OCI-LY1 (cell line): ENCODE results near the gene SH2B2.
A peak's percentile ranks its signal among the peaks of the same experiment; 100 is the strongest.

Source experiments
- H2AFZ ChIP-seq: fragments of 200-600 bp; sonication (generic), shearing (Covaris generic); 2 replicates; pipeline ENCODE4 v1.6.0; 2014; ENCODE audit warnings: antibody characterized with exemption, mild to moderate bottlenecking, low read length
- H3F3A ChIP-seq: fragments of 200-600 bp; sonication (generic), shearing (Covaris generic); 2 replicates; pipeline ENCODE4 v1.6.0; 2014; ENCODE audit warnings: mild to moderate bottlenecking, antibody characterized with exemption, low read length, moderate library complexity; ENCODE audit not compliant: insufficient read depth
- H3K27ac ChIP-seq: fragments of 200-600 bp; sonication (generic); 2 replicates; pipeline ENCODE4 v1.5.1; 2014; ENCODE audit warnings: low read length, mixed run types, mild to moderate bottlenecking, low read depth; ENCODE audit not compliant: poor library complexity, severe bottlenecking
- H3K27me3 ChIP-seq: fragments of 200-600 bp; sonication (generic); 2 replicates; pipeline ENCODE4 v1.6.0; 2014; ENCODE audit warnings: antibody characterized with exemption, mild to moderate bottlenecking, low read length, moderate library complexity; ENCODE audit not compliant: insufficient read depth
- H3K36me3 ChIP-seq: fragments of 200-600 bp; sonication (generic); 2 replicates; pipeline ENCODE4 v1.6.1; 2014; ENCODE audit warnings: mild to moderate bottlenecking, antibody characterized with exemption, low read length, moderate library complexity, mixed read lengths; ENCODE audit not compliant: insufficient read depth
- H3K4me1 ChIP-seq: fragments of 200-600 bp; sonication (generic); 2 replicates; pipeline ENCODE4 v1.5.1; 2014; ENCODE audit warnings: mild to moderate bottlenecking, low read length, moderate library complexity; ENCODE audit not compliant: insufficient read depth, severe bottlenecking
- H3K4me2 ChIP-seq: fragments of 200-600 bp; sonication (generic), shearing (Covaris generic); 2 replicates; pipeline ENCODE4 v1.6.1; 2014; ENCODE audit warnings: low read length
- H3K4me3 ChIP-seq: fragments of 200-600 bp; sonication (generic); 2 replicates; pipeline ENCODE4 v1.5.1; 2014; ENCODE audit warnings: low read length, low read depth, mild to moderate bottlenecking, mixed read lengths; ENCODE audit not compliant: poor library complexity, severe bottlenecking
- H3K79me2 ChIP-seq: fragments of 200-600 bp; shearing (Covaris generic); 2 replicates; pipeline ENCODE4 v1.6.1; 2016; ENCODE audit warnings: mixed run types, low read length, mixed read lengths; ENCODE audit not compliant: insufficient read depth
- H3K9ac ChIP-seq: fragments of 200-600 bp; sonication (generic), shearing (Covaris generic); 2 replicates; pipeline ENCODE4 v1.6.1; 2014; ENCODE audit warnings: mild to moderate bottlenecking, low read length, mixed read lengths
- H3K9me2 ChIP-seq: fragments of 200-600 bp; sonication (generic), shearing (Covaris generic); 2 replicates; pipeline ENCODE4 v1.6.1; 2014; ENCODE audit warnings: low read depth, mild to moderate bottlenecking, low read length, mixed read lengths
- H3K9me3 ChIP-seq: fragments of 200-600 bp; shearing (Covaris generic); 2 replicates; pipeline ENCODE4 v1.6.1; 2014; ENCODE audit warnings: low read length, mixed read lengths
- H4K20me1 ChIP-seq: fragments of 200-600 bp; sonication (generic), shearing (Covaris generic); 2 replicates; pipeline ENCODE4 v1.6.0; 2016; ENCODE audit warnings: mild to moderate bottlenecking, low read length; ENCODE audit not compliant: insufficient read depth
- CTCF ChIP-seq: fragments of 200-600 bp; sonication (generic), shearing (Covaris generic); IDR thresholded peaks from 2 replicates; pipeline ENCODE4 v1.5.1; 2017; ENCODE audit warnings: mild to moderate bottlenecking, antibody characterized with exemption, low read length, moderate library complexity, mixed read lengths
- EZH2 ChIP-seq: fragments of 200-600 bp; sonication (generic), shearing (Covaris generic); IDR thresholded peaks from 2 replicates; pipeline ENCODE4 v1.8.0; 2017; ENCODE audit warnings: borderline replicate concordance, mixed run types, mild to moderate bottlenecking, antibody characterized with exemption, low read length, moderate library complexity, mixed read lengths

The SH2B2 gene

GRCh38 chr7:102271158-102271798, 15.4 kb upstream of the SH2B2 start:
- no peak for TF ChIP-seq EZH2
- no peak for TF ChIP-seq CTCF
- Histone ChIP-seq H3K9ac (no peak overlapping the region), H3K4me3 (no peak overlapping the region), H3K27ac (no peak overlapping the region), H3K79me2 (no peaks in the 10 kb centered on the region), H3K4me1 (peaks cover 18% of the 10 kb centered on the region), H3K4me2 (no peak overlapping the region), H3K36me3 (no peaks in the 10 kb centered on the region; the same call in 1 of the 2 replicates), H3F3A (no peaks in the 10 kb centered on the region), H3K9me3 (no peaks in the 10 kb centered on the region), H3K27me3 (no peaks in the 10 kb centered on the region; the same call in 1 of the 2 replicates), H2AFZ (no peak overlapping the region), H3K9me2 (no peaks in the 10 kb centered on the region), H4K20me1 (no peaks in the 10 kb centered on the region)

GRCh38 chr7:102272075-102272916, 14.4 kb upstream of the SH2B2 start:
- TF ChIP-seq CTCF, result peak; percentile 100
- no peak for TF ChIP-seq EZH2
- Histone ChIP-seq H3F3A (no peaks in the 10 kb centered on the region; the same call in 1 of the 2 replicates), H3K79me2 (no peaks in the 10 kb centered on the region), H3K36me3 (no peaks in the 10 kb centered on the region; the same call in 1 of the 2 replicates), H4K20me1 (no peaks in the 10 kb centered on the region), H3K4me1 (peaks cover 18% of the 10 kb centered on the region), H3K9me3 (no peaks in the 10 kb centered on the region), H3K4me3 (no peak overlapping the region), H3K9me2 (no peaks in the 10 kb centered on the region), H3K27me3 (no peaks in the 10 kb centered on the region; the same call in 1 of the 2 replicates), H2AFZ (no peak overlapping the region), H3K4me2 (no peak overlapping the region; the same call in 1 of the 2 replicates), H3K9ac (no peak overlapping the region), H3K27ac (no peak overlapping the region)

GRCh38 chr7:102272917-102273748, 13.5 kb upstream of the SH2B2 start:
- TF ChIP-seq EZH2, result no peak
- Histone ChIP-seq H3F3A (no peaks in the 10 kb centered on the region; the same call in 1 of the 2 replicates), H3K9me2 (no peaks in the 10 kb centered on the region), H3K79me2 (no peaks in the 10 kb centered on the region), H3K27me3 (no peaks in the 10 kb centered on the region; the same call in 1 of the 2 replicates), H2AFZ (no peak overlapping the region), H4K20me1 (no peaks in the 10 kb centered on the region), H3K4me3 (no peak overlapping the region), H3K36me3 (no peaks in the 10 kb centered on the region; the same call in 1 of the 2 replicates), H3K4me1 (peaks cover 18% of the 10 kb centered on the region), H3K4me2 (peak overlapping the region; percentile 8), H3K9ac (peak overlapping the region; percentile 24; the same call in 1 of the 2 replicates), H3K27ac (peak overlapping the region; percentile 48), H3K9me3 (no peaks in the 10 kb centered on the region)
